GM19328 (cell line): Measurements from ENCODE around the gene BTRC.
"Not testable (repeated sequence)": the region's sequence is repeated elsewhere in the genome, so short reads cannot be mapped to it uniquely, and the experiment has no call there.

ENCODE experiments used
- ATAC-seq: cut with Tn5 transposase; IDR thresholded peaks from one replicate; pipeline ENCODE4 v1.9.1; 2021; ENCODE audit warnings: mild to moderate bottlenecking, moderate library complexity; ENCODE audit not compliant: unreplicated experiment

BTRC gene

DNA sequence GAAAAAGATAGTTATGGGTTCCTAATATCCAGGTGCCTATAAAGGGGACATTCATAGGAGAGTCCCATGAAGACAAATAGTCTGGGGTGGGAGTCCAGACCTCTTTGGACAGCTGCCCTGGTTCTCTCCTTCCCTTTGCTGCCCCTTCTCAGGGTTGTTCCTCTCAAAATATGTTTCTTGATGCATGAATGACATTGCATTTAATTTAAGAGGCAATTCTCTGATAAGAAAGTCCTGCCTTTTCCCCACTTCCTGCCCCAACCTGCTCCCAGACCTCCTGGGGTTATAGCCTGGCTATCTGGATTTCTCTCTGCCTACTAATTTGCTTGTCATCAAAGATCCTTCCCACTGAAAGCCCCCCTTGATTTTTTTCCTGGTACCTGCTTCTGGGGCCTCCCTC is 12.5 kb upstream of the BTRC start:
- no peak for ATAC-seq

DNA sequence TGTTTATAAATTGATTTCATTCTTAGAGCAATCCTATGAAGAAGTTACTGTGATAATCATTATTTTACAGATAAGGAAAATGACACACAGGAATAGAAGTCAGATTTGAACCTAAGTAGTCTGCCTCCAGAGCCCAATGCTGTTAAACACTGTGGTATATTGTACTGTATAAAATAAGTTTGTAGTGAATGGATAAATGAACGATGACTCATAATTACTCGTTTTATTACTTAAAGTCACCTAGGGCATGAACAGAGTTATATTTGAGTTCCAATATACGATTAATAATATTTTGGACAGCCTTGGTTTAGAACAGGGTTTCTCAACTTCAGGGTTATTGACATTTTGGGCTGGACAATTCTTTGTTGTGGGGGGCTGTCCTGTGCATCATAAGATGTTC is 7.8 kb upstream of the BTRC start:
- ATAC-seq, result no peak

DNA sequence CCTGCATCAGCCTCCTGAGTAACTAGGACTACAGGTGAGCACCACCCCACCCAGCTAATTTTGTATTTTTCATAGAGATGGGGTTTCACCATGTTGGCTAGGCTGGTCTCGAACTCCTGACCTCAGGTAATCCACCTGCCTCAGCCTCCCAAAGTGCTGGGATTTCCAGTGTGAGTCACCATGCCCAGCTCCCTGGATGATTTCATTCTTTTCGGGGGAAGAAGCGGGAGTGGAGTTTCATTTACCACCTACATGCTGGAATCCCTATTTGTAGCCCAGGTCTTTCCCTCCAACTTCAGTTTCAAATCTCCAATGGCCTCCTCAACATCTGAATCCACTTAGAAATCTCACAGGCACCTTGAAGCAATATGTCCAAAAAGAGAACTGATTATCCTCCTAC is 2.9 kb upstream of the BTRC start:
- no peak for ATAC-seq

DNA sequence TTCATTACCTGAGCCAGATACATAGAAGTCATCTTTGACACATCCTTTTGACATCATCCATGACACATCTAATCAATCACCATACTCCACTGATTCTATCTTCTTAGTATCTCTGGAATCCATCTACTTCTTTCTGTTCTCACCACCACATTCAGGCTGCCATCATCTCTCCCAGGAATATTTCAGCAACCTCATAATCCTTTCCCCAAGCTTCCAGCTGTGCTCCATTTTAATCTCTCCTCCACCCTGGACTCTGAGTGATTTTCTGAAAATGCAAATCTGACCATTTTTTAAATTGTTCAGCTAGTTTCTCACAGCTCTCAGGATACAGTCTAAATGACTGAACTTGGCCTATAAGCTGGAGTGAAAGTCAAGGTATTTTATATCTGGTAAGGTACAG is 2.5 kb upstream of the BTRC start:
- ATAC-seq, result no peak

DNA sequence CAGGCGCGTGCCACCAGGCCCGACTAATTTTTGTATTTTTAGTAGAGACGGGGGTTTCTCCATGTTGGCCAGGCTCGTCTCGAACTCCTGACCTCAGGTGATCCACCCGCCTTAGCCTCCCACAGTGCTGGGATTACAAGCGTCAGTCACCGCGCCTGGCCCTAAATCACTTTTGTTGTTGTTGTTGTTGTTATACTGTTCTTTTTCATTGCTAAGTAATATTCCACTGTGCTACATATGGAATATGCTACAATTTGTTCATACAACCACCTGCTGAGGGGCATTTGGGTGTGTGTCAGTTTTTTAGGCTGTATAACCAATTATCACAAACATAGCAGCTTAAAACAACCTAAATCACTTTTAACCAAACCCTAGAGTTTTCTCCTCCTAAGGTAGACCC is 1.1 kb upstream of the BTRC start:
- not testable (repeated sequence) for ATAC-seq

DNA sequence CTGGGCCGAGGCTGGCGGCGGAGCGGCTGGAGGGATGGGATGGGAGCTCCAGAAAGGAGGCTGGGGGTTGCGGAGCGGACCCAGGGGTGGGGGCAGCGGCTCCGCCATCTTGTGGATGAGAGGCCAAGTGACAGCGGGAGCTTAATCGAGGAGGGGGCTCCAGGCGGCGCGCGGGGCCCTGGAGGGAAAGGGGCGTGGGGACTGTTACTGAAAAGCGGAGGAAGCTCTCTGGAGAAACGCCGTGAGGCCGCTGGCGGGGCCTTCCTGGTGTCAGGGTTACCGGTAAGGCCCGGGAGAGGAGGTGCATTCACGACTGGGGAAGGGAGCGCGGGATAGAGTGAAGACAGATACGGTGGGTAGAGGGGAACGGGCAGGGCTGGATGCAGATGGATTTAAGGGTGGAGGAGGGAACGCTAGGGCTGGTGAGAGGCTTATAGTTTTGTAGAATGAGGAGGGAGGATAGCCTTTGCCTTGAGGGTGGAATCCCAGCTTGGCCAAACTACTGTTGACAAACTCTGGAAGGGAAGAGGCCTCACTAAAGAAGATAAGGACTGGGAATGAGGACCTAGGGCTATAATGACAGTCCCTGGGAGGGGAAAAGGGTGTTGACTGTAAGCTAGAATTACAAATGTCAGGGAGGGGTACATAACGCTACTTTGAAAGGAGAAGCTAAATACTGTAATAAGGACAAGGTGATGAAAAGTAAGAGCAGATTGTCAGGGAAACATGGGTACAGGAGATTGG is 535 bp downstream of the BTRC start:
- ATAC-seq, result peak; percentile 8

DNA sequence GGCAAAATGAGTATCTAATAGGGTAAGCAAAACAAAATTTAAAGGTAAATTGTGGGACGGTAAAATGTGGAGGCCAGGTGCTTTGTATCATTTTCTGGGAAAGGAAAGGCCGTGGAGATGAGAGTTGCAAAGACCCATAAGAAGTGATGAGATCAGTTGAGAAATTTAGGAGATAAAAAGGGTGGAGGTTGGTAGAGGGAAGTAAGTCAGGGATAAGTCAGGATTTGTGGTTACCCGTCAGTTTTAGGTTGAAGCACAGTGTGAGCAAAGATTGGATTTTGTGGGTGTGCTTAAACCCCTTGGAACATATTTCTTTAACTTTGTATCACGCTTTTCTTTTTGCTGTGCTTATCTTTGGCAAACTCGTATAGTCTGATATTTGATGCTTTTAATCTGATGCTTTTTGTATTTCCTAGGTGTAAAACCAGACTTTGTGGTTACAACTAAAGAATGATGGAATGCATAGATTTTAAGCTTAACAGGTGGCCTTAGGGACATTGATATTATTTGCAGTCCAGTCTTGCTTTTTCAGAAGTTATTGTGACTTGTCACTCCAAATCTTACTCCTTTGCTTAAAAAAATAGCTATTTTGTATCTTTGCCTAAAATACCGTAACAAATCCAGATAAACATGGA is 1.2 kb downstream of the BTRC start:
- no peak for ATAC-seq

DNA sequence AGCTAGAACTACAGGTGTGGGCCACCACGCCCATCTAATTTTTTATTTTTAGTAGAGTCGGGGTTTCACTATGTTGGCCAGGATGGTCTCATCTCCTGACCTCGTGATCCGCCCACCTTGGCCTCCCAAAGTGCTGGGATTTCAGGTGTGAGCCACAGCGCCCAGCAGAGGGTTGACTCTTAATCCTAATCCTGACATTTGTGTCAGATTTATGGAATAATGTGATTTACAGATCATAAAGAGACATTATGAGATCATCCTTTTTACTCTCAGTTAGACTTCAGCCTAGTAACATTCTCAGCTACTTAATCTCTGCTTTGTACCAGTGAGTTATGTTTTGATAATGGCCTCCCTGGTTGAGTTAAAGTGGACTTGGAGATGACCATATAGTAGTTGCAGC is 2.2 kb downstream of the BTRC start:
- no peak for ATAC-seq

DNA sequence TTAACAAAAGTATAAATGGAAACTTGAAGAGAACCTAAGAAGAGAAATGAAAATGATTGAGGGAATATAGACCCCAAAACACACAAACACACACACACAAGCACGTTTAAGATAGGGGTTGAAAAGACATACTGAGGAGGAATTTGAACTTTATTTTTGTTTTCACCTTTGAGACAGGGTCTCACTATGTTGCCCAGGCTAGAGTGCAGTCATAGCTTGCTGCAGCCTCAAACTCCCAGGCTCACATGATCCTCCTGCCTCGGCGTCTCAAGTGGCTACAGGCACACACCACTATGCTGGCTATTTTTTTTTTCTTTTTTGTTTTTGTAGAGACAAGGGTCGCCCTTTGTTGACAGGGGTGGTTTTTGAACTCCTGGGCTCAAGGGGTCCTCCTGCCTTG is 4.0 kb downstream of the BTRC start:
- no peak for ATAC-seq

DNA sequence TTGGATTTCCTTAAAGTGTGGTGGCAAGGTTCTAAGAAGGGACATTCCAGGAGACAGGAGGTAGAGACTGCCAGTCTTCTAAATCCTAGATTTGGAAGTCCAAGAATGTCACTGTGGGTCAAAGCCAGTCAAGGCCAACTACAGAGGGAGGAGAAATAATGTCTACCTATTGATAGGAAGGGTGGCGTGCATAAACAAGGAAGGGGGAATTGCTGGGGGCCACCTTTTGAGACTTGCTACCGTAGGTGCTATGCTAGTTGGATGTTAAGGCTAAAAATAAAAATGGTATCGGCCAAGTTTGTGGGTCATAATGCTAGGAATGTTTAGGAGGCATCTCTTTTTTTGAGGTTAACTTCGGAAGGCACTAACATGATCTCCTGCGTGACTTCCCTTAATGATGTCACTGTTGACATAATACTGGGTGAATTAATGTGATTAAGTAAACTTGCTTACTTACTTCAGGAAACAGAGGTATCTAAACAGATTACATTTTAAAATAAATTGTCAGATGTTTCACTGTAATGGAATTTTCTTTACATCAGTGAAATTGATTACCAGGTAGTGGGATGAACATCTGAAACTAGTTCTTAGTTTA is 4.8 kb downstream of the BTRC start:
- no peak for ATAC-seq

DNA sequence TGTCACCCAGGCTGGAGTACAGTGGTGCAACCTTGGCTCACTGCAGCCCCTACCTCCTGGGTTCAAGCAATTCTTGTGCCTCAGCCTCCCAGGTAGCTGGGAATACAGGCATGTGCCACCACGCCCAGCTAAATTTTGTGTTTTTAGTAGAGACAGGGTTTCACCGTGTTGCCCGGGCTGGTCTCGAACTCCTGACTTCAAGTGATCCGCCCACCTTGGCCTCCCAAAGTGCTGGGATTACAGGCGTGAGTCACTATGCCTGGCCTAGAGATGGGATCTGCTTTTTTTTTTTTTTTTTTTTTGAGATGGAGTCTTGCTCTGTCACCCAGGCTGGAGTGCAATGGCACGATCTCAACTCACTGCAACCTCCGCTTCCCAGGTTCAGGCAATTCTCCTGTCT is 6.1 kb downstream of the BTRC start:
- ATAC-seq, result not testable (repeated sequence)

DNA sequence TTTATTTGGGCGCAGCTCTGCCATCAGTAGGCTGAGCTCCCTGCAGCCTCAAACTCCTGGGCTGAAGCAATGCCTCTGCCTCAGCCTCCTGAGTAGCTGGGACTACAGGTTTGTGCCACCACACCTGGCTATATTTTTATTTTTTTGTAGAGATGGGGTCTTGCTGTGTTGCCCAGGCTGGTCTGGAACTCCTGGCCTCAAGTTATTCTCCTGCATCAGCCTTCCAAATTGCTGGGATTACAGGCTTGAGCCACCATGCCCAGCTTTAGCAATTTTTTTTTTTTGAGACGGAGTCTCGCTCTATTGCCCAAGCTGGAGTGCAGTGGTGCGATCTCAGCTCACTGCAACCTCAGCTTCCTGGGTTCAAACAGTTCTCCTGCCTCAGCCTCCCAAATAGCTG is 6.9 kb downstream of the BTRC start:
- not testable (repeated sequence) for ATAC-seq

DNA sequence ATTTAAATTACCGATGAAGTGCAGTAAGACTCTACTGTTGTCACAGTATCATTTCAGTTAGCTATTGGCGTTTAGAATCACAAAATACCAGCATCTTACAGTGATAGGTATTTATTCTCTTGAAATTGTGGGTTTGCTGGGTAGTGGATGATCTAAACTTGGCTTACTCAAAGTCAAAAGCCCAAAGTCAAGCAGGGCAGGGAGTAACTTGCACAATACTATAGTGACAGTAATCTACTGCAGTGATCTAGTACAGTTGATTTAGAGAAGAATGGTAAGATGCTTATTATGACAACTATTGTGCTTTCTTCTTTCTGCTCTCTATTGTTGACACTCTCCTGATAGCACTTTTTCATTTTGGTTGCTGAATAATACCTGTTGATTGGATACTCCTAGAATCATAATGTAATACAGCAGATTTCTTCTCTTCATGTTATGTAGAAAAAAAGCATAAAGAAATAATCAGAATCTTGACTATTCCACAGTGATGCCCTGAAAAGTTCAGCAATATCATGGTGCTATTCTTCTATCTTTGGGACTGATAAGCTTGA is 10.0 kb downstream of the BTRC start:
- no peak for ATAC-seq

DNA sequence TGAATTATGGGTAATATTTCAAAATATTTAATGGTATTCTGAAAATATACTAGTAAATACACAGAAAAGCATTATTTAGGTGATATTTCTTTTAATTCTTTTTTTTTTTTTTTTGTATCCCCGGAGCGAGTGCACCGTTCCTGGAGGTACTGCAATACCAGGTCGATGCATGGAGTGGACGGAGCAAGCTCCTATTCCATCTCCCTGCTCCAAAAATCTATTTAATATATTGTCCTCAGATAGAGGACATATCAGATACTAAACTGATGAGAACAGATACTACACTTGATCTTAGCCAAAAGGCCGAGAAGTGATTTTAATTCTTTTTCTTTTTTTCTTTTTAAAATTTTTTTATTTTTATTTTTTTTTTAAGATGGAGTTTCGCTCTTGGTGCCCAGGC is 10.8 kb downstream of the BTRC start:
- no peak for ATAC-seq

DNA sequence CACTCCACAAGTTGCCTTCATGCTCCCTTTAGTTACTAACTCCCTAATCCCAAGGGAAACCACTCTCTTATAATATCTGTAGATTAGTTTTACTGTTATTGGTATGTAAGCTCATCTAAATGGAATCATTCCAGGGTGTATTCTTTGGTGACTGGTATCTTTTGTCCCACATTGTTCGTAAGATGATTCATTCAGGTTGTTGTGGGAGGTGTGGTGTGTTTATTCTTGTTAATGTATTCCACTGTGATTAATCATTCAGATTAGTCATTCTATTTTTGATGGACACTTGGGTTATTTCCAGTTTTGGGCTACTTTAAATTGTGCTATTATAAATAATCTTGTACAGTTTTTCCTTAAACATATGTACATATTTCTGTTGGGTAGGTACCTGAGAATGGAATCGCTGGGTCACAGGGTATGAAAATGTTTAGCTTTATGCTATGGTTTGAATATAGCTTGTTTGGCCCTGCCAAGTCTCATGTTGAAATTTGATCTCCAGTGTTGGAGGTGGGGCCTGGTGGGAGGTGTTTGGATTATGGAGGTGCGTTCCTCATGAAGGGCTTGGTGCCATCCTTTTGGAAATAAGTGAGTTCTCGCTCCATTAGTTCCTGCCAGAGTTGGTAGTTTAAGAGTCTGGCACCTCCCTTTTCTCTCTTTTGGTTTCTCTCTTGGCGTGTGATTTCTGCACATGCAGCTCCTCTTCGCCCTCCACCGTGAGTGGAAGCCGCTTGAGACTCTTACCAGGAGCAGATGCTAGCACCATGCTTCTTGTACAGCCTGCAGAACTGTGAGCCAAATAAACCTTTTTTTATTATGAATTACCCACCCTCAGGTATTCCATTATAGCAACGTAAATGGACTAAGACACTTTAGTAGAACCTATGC is 13.8 kb downstream of the BTRC start:
- no peak for ATAC-seq

DNA sequence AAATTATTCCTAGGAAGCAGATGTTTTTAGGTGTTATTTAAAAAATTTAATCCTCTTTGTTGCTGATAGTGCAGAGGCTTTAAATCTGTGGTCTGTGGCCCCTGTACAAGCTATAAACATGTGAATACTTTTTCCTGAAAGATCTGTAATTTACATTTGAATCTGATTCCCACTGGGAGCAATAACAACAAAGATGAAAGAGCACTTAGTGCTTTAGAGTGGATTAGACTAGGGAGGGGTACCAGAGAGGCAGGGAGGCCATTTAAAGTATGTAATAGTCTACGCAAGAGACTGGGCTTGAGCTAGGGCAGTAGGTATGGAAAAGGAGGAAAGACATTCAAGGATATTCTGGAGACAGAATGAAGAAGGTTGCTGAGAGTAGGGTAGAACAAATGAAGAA is 19.1 kb downstream of the BTRC start:
- no peak for ATAC-seq

DNA sequence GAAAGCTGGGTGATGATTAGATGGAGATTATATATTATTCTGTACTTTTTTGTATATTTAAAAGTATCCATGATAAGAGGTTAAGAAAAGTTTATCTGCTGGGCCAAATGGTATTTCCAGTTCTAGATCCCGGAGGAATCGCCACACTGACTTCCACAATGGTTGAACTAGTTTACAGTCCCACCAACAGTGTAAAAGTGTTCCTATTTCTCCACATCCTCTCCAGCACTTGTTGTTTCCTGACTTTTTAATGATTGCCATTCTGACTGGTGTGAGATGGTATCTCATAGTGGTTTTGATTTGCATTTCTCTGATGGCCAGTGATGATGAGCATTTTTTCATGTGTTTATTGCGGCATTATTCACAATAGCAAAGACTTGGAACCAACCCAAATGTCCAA is 20.0 kb downstream of the BTRC start:
- ATAC-seq, result not testable (repeated sequence)

DNA sequence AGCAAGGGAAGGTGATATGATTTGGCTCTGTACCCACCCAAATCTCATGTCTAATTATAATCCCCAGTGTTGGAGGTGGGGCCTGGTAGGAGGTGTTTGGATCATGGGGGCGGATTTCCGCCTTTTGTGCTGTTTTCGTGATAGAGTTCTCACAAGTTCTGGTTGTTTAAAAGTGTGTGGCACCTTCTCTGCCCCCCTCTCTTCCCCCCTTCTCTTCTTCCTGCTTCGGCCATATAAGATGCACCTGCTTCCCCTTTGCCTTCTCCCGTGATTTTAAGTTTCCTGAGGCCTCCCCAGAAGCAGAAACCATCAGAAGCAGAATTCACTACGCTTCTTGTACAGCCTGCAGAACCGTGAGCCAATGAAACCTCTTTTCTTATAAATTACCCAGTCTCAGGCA is 21.1 kb downstream of the BTRC start:
- no peak for ATAC-seq

DNA sequence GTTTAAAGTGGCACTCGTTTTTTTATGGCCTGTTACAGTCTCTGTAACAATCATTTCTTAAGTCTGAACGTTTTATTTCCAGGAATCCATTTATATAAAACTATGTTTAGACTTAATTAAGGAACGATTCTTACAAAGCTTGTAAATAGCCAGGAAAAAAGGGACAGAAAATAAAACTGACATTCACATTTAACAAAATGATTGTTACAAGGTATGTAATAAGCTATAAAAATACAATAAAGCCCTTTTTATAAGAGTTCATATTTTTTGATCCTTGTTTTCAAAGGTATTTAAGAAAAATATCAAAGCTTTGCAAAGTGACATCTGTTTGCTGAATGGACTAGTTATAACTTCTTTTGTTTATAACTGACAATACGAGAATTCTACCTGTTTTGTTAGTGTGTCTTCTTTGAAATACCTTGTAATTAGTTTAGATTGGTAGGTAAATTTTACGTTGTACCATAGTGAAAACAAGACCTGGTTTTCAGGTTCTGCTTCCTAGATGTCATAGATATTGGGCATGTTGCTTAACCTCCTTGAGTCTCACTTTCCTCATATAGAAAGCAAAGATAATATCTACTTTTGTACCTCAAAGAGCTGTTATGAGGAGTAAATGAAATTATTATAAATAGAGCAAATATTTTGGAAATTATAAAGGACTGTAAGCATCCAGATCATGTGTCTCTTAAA is 25.8 kb downstream of the BTRC start:
- ATAC-seq, result no peak

DNA sequence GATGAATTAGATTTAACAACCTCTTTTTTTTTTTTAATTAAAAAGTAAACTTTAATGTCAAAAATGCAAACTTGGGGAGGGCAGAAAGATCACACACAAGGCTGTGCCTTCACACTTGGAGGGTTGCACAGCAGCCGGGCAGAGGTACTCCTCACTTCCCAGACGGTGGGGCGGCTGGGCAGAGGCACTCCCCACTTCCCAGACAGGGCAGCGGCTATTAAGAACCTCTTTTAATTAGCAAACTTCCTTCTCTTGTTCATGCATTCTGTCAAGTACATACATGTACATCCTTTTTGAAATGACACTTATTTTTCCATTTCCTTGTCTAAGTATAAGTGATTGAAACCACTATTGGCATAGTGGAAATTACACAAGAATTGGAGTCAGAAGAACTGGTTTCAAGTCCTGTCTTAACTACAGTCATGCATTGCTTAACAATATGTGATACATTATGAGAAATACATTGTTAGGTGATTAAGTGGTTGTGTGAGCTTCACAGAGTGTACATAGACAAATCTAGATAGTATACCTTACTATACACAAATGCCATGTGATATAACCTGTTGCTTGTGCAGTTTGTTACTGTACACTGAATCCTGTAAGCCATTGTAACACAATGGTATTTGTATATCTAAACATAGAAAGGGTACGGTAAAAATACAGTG is 26.5 kb downstream of the BTRC start:
- ATAC-seq, result no peak
